SIG-M5 treated with dmso at 0.1 percent for 504 hours (cell line): ENCODE results near the gene DUSP7.

Experiments used
- DNase-seq: peaks from one replicate; lab custom pipeline; 2025; ENCODE audit not compliant: unreplicated experiment; lab: John Stamatoyannopoulos, UW

DUSP7 gene

DNA sequence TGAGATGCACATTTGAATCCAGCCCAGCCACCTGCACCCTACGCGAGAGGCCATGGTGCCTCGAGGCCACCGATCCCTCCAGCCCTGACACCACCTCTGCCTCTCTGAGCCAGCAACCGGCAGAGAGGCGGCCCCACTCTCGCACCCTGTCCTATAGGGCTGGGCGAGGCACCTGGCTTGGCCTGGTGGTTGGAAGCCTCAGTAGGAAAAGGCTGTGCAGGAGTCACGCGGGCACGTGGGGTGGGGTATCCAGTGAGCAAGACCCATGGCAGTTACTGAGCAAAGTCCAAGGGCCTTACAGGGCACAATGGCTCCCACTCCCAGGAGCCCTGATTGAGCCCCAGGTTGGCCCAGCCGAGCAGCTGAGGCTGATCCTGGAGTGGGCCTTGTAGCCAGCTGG lies 12.4 kb upstream of the DUSP7 start:
- DNase-seq, result no peak

DNA sequence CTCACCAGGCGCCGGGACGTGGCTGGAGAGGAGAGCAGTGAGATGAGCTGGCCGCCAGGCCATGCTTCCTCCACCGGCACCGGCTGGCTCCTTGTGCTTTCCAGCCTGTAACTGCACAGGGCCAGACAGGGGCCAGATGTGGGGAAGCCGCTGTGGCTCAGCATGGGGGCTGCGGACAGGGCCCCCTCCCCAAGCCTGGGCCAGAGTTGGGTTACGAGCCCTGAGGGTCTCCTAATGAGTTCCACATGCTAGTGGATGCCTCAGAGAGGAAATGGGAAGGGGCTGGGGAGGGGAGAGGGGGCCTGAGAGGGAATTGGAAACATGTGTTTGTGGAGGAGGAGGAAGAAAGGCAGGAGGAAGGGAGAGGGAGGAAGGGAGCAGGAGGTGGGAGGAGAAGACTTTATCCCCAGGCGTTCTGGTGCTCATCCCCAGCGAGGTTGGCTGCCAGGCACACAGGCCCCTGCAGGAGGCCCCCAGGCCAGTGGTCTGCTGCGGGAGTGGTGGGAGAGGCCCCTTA lies 11.7 kb upstream of the DUSP7 start:
- no peak for DNase-seq

DNA sequence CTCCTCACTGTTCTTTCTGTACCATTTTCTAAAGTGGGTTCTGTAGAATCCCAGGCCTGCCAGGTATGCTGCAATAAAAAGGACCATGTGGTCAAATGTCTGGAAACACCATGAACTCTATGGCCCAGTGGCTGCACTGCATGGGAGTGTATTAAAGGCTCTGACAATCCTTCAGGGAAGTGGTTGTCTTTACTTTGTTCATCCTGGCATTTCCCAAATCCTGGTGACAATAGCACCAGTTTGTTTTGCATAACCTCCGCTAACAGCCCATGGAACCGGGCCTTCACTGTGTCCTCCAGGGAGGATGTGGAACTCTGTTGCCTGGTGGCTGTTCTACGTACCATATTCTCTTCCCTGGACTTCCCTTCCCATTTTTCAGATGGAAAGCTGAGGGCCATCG lies 11.2 kb upstream of the DUSP7 start:
- DNase-seq, result no peak

DNA sequence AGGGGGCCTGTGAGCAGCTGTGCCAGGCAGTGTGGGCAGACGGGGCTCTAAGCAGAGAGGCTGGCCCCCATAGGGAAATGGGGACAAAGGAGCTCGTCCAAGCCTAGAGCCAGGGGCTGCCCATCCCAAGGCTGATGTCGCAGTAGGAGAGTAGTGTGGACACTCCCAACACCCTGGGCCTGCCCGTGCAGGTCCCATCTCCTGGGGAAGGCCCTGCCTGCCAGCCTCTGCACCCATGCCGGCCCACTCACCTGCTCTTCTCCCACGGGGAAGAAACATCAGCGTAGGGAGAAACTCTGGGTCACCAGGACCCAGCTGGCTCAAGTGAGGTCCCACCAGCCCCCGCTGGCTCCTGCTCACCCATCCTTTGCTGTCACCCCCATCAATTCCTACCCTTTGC lies 10.7 kb upstream of the DUSP7 start:
- DNase-seq, result no peak

DNA sequence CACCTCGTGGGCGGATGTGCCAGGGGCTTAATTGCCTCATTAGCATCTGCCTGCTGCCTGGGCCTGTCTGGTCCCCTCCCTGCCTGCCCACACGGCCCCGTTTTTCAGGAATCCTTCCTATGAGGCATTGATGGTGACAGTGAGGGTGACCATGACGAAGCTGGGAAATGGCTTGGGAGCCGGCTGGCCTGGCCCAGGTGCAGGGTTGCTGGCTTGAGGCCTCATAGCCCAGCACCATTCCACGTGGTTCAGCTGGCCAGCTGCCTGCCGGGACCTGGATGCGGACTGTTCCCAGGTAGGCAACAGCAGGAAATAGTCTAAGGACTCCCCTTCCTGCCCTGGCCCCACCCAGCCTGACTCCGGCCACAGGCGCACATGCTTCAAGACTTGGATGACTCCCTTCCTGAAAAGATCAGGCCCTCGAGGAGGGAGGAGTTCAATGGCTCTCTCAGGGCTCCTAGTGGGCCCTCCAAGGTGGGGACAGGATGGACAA lies 8.9 kb upstream of the DUSP7 start:
- DNase-seq, result no peak

DNA sequence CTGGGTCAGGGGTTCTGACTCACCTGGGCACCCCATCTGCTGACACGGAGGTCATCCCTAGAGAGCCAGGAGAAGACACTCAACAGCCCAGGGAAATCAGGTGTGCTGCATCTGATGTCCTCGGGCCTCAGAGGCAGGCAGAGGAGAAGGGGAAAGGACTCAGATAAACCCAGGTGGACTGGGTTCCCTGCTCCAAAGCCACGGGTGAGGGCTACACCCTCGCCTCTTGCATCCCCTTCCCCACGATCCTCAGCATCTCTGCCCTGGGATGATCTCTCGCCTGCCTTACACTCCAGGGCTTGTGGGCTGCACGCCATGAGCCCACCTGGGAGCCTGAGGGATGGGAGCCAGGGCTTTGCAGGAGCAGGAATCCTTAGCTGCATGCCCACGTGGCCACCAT lies 8.2 kb upstream of the DUSP7 start:
- no peak for DNase-seq

DNA sequence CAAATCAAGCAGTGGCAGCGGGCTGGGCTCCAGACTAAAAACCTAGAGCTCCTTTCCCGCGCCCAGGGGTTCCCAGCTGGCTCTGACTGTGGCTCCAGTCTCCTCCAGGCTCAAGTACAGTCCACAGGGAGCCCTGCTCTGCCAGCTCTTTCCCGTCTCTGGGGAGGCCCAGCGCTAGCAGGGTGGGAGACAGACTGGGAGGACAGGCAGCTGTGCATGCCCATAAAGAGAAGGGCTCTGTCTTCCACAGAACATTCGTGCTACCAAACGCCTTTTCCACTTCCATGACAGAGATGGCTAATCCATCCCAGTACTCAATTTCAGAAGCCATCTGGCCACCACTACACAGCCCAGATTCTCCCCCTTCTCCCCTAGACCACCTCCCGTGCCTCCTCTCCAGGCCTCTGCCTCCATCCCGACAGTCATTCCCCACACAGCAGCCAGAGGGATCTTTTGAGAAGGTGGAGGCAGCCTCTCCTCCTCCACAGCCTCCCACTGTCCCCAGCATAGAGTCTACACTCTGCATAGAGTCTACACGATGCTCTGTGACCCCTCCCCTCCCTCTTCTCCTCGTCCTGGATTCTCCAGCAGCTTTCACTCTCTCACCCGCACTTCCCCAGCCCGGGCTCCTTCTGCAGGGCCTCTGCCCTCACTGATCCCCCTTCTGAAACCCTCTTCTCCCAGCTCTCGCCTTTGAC lies 6.8 kb upstream of the DUSP7 start:
- no peak for DNase-seq

DNA sequence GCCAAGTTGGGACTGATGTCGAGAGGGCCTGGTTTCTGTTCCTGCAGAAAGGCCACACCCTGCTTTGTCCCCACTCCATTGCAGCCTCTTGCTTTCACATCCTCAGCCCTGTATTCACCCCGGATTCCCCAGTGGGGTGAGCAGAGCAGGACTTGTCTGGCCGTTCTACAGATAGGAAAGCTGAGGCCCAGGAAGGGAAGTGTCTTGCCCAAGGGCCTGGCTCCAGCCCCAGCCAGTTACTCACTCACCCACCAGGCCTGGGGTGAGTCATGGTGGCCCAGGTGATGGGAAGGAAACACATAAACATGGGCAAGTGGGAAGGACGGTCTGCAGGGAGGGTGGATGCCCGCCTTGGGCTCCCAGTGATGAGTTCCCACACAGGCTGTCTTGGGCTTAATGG lies 6.1 kb upstream of the DUSP7 start:
- DNase-seq, result peak; percentile 88

DNA sequence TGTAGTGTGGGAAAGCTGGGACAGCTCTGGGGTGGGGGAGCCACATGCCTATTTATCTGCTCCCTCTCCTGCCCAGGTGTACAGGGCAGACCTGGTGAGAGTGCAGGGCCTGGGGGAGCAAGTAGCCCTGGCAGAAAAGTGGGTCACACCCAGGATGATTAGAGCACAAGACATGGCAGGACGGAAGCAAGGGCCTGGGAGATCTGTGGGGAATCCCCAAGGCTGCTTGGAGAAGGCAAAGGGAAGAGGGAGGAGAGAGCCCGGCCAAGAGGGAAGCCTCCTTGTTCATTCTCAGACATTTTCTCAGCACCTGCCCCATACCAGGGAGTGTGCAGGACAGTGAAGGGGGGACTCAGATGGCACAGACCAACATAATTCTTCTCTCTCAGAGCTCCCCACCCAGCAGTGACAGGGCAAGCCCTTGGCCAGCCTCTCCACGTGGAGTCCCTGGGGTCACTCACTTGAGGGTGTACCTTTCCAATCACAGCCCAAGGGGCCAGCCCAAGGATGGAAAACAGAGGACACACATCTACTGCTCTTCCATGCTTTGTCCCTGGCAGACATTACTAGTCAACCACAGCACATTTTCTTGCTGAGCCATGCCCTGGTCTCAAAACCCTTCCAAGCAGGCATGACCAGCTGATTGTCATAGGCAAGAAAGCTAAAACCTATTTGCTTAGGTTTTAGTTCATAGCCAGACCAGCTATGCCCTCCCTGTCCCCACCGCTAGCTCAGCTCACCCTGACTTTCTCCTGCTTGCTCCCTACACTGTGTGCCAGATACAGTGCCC lies 4.9 kb upstream of the DUSP7 start:
- DNase-seq, result no peak

DNA sequence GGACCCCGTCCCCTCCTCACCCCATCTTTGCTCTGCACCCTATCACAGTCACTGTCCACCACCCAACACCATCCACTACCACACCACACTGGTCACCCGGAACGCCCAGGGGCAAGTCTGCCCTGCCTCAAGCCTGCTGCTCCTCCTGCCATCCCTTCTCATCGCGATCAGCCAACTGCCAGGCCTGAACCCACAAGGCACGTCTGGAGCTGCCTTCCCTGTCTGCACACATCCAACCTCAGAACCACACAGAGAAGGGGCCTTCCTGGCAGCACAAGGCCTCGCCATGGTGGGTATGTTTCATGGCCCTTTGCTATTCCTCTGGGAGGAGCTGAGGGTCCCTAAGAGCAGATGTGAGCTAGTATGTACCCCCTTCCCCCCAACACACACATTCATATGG lies 3.4 kb upstream of the DUSP7 start:
- no peak for DNase-seq

DNA sequence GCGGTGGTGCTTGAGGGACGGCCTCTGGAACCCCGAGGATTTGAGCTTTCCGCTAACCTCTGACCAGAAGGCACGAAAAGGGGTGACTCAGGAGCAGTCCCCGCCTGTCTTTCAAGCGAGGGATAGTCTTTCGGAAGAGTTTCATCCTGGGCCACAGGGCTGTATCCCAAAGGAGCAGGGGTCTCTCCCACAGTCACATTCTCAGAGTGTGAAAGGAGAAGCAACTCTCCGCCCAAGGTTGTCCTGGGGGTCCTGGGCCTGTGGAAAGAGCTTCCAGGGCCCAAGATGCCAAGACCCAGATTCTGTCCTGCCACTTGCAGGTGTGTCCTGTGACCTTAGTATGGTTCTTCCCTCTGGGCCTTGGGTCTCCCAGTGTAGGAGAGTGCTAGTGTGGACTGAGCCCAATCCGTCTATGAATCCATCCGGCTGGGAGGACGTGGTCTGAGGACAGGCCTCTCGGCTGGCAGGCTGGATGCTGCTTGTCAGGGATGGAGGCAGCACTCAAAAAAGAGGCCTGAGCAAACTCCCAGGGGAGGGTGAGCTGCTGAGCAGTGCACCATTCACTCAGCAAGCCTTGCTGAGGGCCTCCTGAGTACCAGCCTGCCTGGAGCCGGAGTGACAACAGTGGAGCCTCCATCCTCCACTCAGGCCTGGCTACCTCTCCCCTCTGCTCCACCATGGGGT lies 1.6 kb upstream of the DUSP7 start:
- no peak for DNase-seq

DNA sequence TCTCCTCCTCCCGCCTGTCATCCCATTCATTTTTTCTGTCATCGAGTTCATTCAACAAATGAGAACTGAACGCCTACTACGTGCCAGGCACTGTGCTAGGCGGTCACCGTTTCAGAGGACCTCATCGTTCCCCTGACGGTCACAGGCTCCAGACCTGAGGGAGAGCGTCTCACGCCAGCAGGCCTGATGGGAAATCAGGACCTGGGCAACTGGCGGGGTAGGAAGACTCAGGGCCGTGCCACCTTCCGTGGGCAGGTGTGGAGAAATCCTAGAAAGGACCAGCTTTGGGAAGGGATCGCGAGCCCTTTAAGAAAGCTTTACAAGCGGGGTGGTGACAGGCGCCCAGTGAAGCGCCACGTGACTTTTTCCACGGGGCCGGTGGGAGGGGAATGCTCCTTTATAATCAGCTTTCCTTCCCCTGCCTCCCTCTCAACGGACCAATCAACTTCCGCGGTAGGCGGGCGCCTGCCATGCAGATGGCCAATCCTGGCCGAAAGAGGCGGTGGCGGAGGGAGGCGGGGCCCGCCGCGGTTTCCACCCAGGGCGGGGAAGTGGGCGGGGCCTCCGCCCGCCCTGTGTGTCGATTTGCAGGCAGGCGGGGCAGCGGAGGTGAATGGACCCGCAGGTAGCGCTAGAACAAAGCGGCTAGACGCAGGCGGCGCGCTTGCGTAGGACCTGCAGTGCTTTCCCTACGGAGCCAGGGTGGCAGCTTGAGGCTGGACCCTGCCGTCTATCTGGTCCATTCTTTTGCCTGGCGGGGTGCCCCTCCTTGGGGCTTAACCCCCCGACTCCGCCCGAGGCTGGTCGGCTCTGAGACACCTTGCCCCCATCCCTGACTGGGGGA lies 819 bp upstream of the DUSP7 start:
- peak; percentile 99 for DNase-seq

DNA sequence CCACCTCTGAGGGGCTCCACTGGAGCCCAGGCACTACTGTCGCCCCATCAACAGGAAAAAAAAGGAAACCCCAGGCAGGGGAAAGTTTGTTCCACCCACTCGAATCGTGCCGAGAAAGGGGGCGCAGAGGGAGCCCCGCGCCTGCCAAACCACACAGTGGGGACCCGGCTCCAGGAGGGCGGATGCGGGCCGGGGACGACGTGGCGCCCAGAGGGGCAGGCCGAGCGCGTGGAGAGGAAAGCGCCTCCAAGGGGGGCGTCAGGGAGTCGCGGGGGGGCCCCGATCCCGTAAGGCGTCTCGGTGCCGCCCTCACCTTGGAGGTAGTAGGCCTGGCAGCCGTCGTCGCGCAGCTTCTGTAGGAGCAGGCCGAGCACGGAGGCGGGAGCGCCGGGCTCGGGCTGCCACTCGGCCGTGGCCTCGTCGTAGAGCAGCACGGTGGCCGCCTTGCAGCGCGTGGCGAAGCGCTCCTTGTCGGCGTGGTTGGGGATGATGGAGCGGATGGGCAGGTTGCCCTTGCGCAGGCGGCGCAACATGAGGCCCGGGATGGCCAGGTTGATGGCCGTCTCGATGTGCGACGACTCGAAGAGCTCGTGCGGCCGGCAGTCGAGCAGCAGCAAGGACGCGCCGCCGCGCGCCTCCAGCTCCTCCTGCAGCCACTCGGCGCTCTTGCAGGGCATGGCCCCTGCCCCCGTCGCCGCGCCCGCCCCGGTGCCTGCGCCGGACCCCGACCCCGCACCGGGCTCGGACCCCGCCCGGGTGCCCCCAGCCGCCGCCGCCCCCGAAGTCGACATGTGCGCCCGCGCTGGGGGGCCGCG lies 627 bp downstream of the DUSP7 start:
- no peak for DNase-seq

DNA sequence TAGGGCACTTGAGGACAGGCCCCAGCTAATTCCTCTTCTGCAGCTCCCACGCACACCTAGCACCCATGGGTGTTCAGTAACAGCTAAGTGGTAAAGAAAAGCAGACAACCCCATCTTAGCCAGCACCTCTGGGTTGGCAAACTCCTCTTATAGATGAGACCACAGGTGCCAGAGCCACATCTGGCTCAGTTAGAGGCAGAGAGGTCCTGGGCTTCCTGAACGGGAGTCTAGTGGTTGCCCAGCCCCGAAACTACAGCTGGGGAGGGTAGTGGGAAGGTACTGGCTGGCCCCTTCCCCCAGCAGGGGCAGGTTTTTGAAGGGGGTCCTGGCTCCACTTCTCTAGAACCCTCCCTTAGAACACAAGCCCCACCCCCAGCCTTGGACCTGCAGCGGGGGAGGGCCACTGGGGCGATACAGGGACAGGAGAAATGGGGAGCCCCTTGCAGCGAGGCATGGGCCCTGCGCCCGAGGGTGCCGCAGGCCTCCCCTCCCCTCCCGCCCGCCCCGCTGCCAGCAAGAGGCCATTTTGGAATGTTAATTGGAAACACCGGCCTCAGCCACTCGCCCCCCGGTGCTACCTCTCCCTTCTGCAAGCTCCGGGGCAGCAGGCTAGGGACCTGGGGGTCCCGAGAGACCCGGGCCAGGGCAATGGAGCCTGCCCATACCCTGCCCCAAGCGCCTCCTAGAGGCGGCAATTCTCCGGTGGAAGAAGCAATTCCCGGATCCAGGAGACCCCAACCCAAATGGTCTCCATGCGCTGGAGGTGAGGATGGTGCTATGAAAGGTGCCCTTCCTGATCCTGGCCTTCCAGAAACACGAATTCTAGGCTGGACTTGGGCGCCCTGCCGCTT lies 1.5 kb downstream of the DUSP7 start:
- no peak for DNase-seq

DNA sequence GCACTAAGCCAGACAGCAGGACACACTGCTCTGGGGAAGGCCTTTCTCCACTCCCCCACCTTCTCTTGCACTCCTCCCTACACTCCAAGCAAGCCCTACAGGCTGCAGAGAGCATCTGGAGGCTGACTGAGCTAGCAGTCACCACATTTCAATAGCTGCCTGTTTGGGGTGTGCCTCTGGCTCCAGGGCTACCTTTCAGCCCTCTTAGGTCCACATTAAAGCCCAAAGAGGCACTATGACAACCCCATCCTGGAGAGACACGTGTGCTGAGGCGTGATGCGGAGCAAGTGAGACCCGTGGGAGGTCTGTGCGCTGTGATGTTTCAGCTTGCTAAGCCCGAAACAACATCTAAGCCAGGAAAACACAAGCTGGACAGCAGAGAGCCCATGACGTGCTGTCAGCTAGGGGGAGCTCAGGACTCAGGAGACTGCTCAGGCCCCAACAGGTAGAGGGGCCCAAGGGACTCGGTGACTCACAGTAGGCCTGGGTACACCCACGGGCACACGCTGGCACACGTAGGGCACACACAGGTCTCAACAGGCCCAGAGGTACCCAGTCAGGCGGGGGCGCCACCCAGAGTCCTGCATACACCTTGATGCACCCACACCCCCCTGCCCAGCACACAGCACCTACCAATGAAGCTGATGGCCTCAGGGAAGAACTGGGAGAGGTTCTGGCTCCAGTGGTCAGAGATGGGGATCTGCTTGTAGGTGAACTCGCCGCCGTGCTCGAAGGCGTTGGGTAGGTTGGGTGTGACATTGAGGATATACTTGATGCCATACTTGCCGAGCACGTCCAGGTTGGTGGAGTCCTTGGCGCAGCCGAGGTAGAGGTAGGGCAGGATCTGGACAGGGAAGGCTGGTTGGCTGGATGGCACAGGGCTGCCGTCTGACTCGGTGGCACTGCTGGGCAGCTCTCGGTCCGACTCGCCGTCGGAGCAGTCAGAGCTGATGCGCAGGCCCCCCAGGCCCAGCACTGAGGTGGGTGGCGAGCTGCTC lies 2.8 kb downstream of the DUSP7 start:
- no peak for DNase-seq

DNA sequence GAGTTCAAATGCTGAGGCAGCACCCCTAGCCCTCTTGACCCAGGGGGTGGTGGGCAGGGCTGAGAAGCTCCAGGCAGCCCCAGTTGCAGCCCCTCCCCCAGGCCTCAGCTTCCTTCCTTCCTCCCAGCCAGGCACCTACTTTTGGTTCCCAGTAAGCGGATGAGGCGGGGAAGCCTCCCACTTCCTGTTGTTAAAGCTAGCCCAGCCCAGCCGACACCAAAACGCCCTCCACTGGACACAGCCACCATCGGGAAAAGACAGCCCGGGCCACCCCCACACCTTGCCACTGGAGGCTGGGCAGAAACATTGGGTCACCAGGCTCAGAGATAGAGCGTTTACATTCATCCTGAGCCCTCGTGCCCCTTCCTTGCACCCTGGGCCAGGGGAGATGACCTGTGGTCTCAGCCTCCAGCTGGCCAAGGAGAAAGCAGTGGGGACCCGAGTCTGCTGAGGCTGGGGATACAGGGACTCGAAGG lies 3.5 kb downstream of the DUSP7 start:
- DNase-seq, result peak; percentile 83

DNA sequence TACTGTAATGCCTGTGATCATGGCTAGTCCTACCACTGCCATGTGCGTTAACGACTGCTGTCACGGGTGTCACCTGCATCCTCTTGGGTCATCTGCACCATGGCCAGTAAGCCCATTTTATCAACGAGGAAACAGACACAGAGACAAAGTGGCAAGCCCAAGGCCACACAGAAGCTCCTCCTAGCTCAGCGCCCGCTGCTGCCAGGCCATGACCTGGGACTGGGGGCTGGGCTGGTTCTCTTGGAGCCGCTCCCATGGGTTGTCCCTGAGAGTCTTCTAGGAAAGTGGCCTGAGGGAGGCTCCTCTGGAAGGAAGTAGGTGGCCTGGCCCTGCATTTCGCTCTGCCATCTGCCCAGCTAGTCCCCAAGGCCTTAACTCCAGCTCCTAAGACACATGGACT lies 4.9 kb downstream of the DUSP7 start:
- no peak for DNase-seq

DNA sequence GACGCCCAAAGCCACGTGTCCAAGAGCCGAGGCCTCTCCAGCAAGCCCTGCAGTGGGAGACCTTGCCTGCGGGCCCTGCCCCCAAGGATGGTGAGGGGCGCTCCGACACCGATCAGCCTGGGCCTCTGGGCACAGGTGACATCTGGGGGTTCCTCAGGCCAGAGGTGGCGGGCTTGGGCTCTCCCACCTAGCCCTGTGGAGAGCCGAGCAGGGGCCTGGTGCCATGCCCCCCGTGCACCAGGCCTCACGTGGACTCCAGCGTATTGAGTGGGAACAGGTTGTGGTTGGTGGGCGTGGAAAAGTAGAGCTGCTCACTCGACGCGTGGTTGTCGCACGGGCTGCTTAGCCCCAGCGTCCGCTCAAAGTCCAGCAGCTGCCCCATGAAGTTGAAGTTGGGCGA lies 5.8 kb downstream of the DUSP7 start:
- no peak for DNase-seq
